ENCODE measurements around the gene OR5AC2.

GRCh38 chr3:98136631-98137030, 49.7 kb downstream of the OR5AC2 start:
- TF ChIP-seq, protein P1, sequence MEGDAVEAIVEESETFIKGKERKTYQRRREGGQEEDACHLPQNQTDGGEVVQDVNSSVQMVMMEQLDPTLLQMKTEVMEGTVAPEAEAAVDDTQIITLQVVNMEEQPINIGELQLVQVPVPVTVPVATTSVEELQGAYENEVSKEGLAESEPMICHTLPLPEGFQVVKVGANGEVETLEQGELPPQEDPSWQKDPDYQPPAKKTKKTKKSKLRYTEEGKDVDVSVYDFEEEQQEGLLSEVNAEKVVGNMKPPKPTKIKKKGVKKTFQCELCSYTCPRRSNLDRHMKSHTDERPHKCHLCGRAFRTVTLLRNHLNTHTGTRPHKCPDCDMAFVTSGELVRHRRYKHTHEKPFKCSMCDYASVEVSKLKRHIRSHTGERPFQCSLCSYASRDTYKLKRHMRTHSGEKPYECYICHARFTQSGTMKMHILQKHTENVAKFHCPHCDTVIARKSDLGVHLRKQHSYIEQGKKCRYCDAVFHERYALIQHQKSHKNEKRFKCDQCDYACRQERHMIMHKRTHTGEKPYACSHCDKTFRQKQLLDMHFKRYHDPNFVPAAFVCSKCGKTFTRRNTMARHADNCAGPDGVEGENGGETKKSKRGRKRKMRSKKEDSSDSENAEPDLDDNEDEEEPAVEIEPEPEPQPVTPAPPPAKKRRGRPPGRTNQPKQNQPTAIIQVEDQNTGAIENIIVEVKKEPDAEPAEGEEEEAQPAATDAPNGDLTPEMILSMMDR (conservative IDR thresholded peaks at IDR 0.05) = no peak
- no peak for TF ChIP-seq EZH2 (IDR thresholded peaks at IDR 0.05; ENCODE audit: low read depth)

Data from PC-9 (cell line).